HG02610 (cell line): ENCODE measurements around the gene TNFSF15.

Source experiments
- ATAC-seq: cut with Tn5 transposase; IDR thresholded peaks from one replicate; pipeline ENCODE4 v1.9.1; 2021; ENCODE audit warnings: mild to moderate bottlenecking, moderate library complexity; ENCODE audit not compliant: unreplicated experiment

TNFSF15 gene

GRCh38 chr9:114805670-114806525 lies at the start of gene TNFSF15:
Gene TNFSF15, minus strand, starts transcription at chr9:114806039. Its CDS starts 27 bp downstream, at chr9:114806012.
- peak; percentile 87 for ATAC-seq

GRCh38 chr9:114855488-114855887 lies 49.6 kb upstream of the TNFSF15 start:
- no peak for ATAC-seq

- ATAC-seq, result no peak
These were observed 49.0 kb upstream of the TNFSF15 start for GRCh38 chr9:114854736-114855355.

- no peak for ATAC-seq
These were observed 47.4 kb upstream of the TNFSF15 start for GRCh38 chr9:114853071-114853855.

- no peak for ATAC-seq
These were observed 46.3 kb upstream of the TNFSF15 start for GRCh38 chr9:114852050-114852594.

- no peak for ATAC-seq
These were observed 45.5 kb upstream of the TNFSF15 start for GRCh38 chr9:114851306-114851705.

GRCh38 chr9:114850871-114851270 lies 45.0 kb upstream of the TNFSF15 start:
- no peak for ATAC-seq

- no peak for ATAC-seq
These were observed 43.6 kb upstream of the TNFSF15 start for GRCh38 chr9:114849450-114849849.

GRCh38 chr9:114847492-114848417 lies 41.9 kb upstream of the TNFSF15 start:
- no peak for ATAC-seq

GRCh38 chr9:114845373-114845772 lies 39.5 kb upstream of the TNFSF15 start:
- ATAC-seq, result no peak

GRCh38 chr9:114844766-114845165 lies 38.9 kb upstream of the TNFSF15 start:
- ATAC-seq, result no peak

GRCh38 chr9:114837923-114838322 lies 32.1 kb upstream of the TNFSF15 start:
- ATAC-seq, result no peak

GRCh38 chr9:114836769-114837168 lies 30.9 kb upstream of the TNFSF15 start:
- ATAC-seq, result no peak

GRCh38 chr9:114834386-114834785 lies 28.5 kb upstream of the TNFSF15 start:
- ATAC-seq, result no peak

- no peak for ATAC-seq
These were observed 24.7 kb upstream of the TNFSF15 start for GRCh38 chr9:114830546-114830945.

GRCh38 chr9:114829574-114830440 lies 24.0 kb upstream of the TNFSF15 start:
- ATAC-seq, result no peak

- ATAC-seq, result no peak
These were observed 22.4 kb upstream of the TNFSF15 start for GRCh38 chr9:114828303-114828650.

GRCh38 chr9:114827641-114828302 lies 21.9 kb upstream of the TNFSF15 start:
- no peak for ATAC-seq

GRCh38 chr9:114826431-114826830 lies 20.6 kb upstream of the TNFSF15 start:
- no peak for ATAC-seq
